Endodermal cell (in vitro differentiated cells): ENCODE data around the gene FAM163A. TPM values are rescaled to one million over a fixed set of nuclear protein-coding genes. Genes with fewer than 3 reads are reported as not detected.

Source experiments
- DNase-seq: peaks from one replicate; pipeline ENCODE4 v3.0.0-alpha.2; 2017
- H3K27ac ChIP-seq: 2 replicates; pipeline ENCODE4 v1.5.1; 2013; ENCODE audit warnings: mild to moderate bottlenecking, low read depth, low read length, moderate library complexity
- H3K27me3 ChIP-seq: 2 replicates; pipeline ENCODE4 v1.6.1; 2013; ENCODE audit warnings: mild to moderate bottlenecking, low read length, moderate library complexity; ENCODE audit not compliant: insufficient read depth, control insufficient read depth, poor library complexity, severe bottlenecking
- H3K36me3 ChIP-seq: 2 replicates; pipeline ENCODE4 v1.7.0; 2013; ENCODE audit warnings: mild to moderate bottlenecking, low read length, moderate library complexity; ENCODE audit not compliant: control insufficient read depth, insufficient read depth
- H3K4me1 ChIP-seq: one replicate; pipeline ENCODE4 v1.7.0; 2013; ENCODE audit warnings: low read length; ENCODE audit not compliant: control insufficient read depth, insufficient read depth
- H3K4me3 ChIP-seq: 2 replicates; pipeline ENCODE4 v1.5.1; 2013; ENCODE audit warnings: mild to moderate bottlenecking, low read length, moderate library complexity
- H3K9ac ChIP-seq: 2 replicates; pipeline ENCODE4 v1.6.1; 2013; ENCODE audit warnings: mild to moderate bottlenecking, low read length, moderate library complexity; ENCODE audit not compliant: poor library complexity, severe bottlenecking; ENCODE audit errors: extremely low read depth
- H3K9me3 ChIP-seq: 2 replicates; pipeline ENCODE4 v1.6.1; 2013; ENCODE audit warnings: mild to moderate bottlenecking, low read length, moderate library complexity; ENCODE audit not compliant: control insufficient read depth
- H3K27ac Mint-ChIP-seq: 2 replicates; pipeline ENCODE4 v1.8.0; 2020; ENCODE audit warnings: mixed read lengths
- H3K27me3 Mint-ChIP-seq: 2 replicates; pipeline ENCODE4 v1.8.0; 2021; ENCODE audit warnings: mild to moderate bottlenecking, mixed read lengths; ENCODE audit not compliant: insufficient read depth
- H3K36me3 Mint-ChIP-seq: 2 replicates; pipeline ENCODE4 v1.8.0; 2020; ENCODE audit warnings: low read depth, mixed read lengths
- H3K4me1 Mint-ChIP-seq: 2 replicates; pipeline ENCODE4 v1.8.0; 2020; ENCODE audit warnings: mixed read lengths
- H3K4me3 Mint-ChIP-seq: 2 replicates; pipeline ENCODE4 v1.8.0; 2020; ENCODE audit warnings: mild to moderate bottlenecking, moderate library complexity, mixed read lengths
- H3K9me3 Mint-ChIP-seq: 2 replicates; pipeline ENCODE4 v1.8.0; 2020; ENCODE audit warnings: mild to moderate bottlenecking, mixed read lengths
- CTCF ChIP-seq: fragments of 200-600 bp; sonication (generic); conservative IDR thresholded peaks from 2 replicates; pipeline ENCODE4 v1.5.0; 2021; ENCODE audit warnings: antibody characterized with exemption, mild to moderate bottlenecking
- WGBS, 2 experiments: methylation state at CpG; one replicate each; pipeline versions ENCODE4 v1.1.5 to v1.1.7; 2013; ENCODE audit warnings: missing lambda C conversion rate in 2 of 2, mixed read lengths in 1 of 2; ENCODE audit not compliant: insufficient coverage in 1 of 2, insufficient read length in 1 of 2; 5-methylcytosine and 5-hydroxymethylcytosine counted together
- total RNA-seq, 2 donors: library from RNA; stranded (reverse); fragmentation: NEBNext Ultra II Directional in 1 of 2; extraction: Animal tissue kit (Norgen Biotek cat#: 25700) in 1 of 2; gene quantifications; 2 replicates in 1 of 2; 3 replicates in 1 of 2; pipeline ENCODE4 v1.2.1, GENCODE V29; 2021

The FAM163A gene
- total RNA-seq, 2 donors from 2014 or later, result not detected

GRCh38 chr1:179753061-179753460 lies 10.0 kb downstream of the FAM163A start:
- Mint-ChIP-seq H3K27ac (no peak overlapping the region), H3K36me3 (no peaks in the 10 kb centered on the region), H3K27me3 (peaks cover 26% of the 10 kb centered on the region), H3K9me3 (no peaks in the 10 kb centered on the region), H3K4me1 (no peaks in the 10 kb centered on the region), H3K4me3 (no peak overlapping the region)
- Histone ChIP-seq H3K9ac (no peak overlapping the region), H3K27me3 (peaks cover 16% of the 10 kb centered on the region), H3K4me3 (no peak overlapping the region), H3K27ac (no peak overlapping the region), H3K9me3 (no peaks in the 10 kb centered on the region), H3K36me3 (no peaks in the 10 kb centered on the region), H3K4me1 (no peaks in the 10 kb centered on the region)
- no peak for TF ChIP-seq CTCF
- DNase-seq, result no peak

- no peaks in the 10 kb centered on the region for H3K36me3 Mint-ChIP-seq
- no peaks in the 10 kb centered on the region for H3K4me1 Mint-ChIP-seq
- H3K27ac Mint-ChIP-seq, result no peak overlapping the region
- Histone ChIP-seq H3K4me1 (no peaks in the 10 kb centered on the region), H3K9me3 (no peaks in the 10 kb centered on the region), H3K27ac (no peak overlapping the region), H3K9ac (no peak overlapping the region), H3K36me3 (no peaks in the 10 kb centered on the region), H3K4me3 (no peak overlapping the region), H3K27me3 (peaks cover 5% of the 10 kb centered on the region)
- no peaks in the 10 kb centered on the region for H3K9me3 Mint-ChIP-seq
- H3K4me3 Mint-ChIP-seq, result no peak overlapping the region
- peaks cover 24% of the 10 kb centered on the region for H3K27me3 Mint-ChIP-seq
- WGBS, 2 experiments, result 96 to 100% methylated on average over 1 to 4 of the region's 4 CpGs
- no peak for TF ChIP-seq CTCF
- no peak for DNase-seq
Observed at GRCh38 chr1:179754041-179754624, 11.0 kb downstream of the FAM163A start.

GRCh38 chr1:179757933-179758332 lies 14.8 kb downstream of the FAM163A start:
- H3K4me1 Mint-ChIP-seq, result no peaks in the 10 kb centered on the region
- no peaks in the 10 kb centered on the region for H3K36me3 Mint-ChIP-seq
- peaks cover 6% of the 10 kb centered on the region for H3K27me3 Mint-ChIP-seq
- H3K27me3 ChIP-seq, result no peaks in the 10 kb centered on the region
- H3K4me1 ChIP-seq, result no peaks in the 10 kb centered on the region
- no peak for DNase-seq
- TF ChIP-seq CTCF, result no peak
- H3K9ac ChIP-seq, result no peak overlapping the region
- H3K27ac ChIP-seq, result no peak overlapping the region
- 89 to 92% methylated on average over 4 of the region's 4 CpGs for WGBS, 2 experiments
- no peak overlapping the region for H3K4me3 ChIP-seq
- no peaks in the 10 kb centered on the region for H3K36me3 ChIP-seq
- no peak overlapping the region for H3K27ac Mint-ChIP-seq
- H3K9me3 ChIP-seq, result no peaks in the 10 kb centered on the region
- H3K9me3 Mint-ChIP-seq, result no peaks in the 10 kb centered on the region
- H3K4me3 Mint-ChIP-seq, result no peak overlapping the region
